GM12878 (cell line): ENCODE data around the gene MINDY3. TPM values are rescaled to one million over a fixed set of nuclear protein-coding genes. Genes with fewer than 3 reads are reported as not detected.

Source experiments
- ATAC-seq: fragments of 200-7000 bp; cut with Tn5 transposase; 3 replicates; pipeline ENCODE4 v1.9.1; 2020; ENCODE audit warnings: mild to moderate bottlenecking, moderate library complexity
- BruUV-seq: library from RNA; stranded (reverse); fragments of 400-500 nt; replicated peaks from 2 replicates; lab custom pipeline; 2021; lab: Mats Ljungman, UMichigan
- CTCF ChIA-PET: fragments of 300-600 bp; sonication (Branson Sonifier 250); formaldehyde crosslinking; extraction: SDS; loops from one replicate; lab custom pipeline; 2021; ENCODE audit warnings: inconsistent platforms; lab: Yijun Ruan, JAX
- POLR2A ChIA-PET: fragments of 350-600 bp; formaldehyde crosslinking; extraction: SDS; loops from one replicate; lab custom pipeline; 2021; ENCODE audit warnings: inconsistent platforms; lab: Charles Lee
- RAD21 ChIA-PET: fragments of 300-600 bp; sonication (Branson Sonifier 250); formaldehyde crosslinking; loops from one replicate; lab custom pipeline; 2023; ENCODE audit warnings: antibody characterized with exemption; ENCODE audit not compliant: unreplicated experiment; lab: Charles Lee
- SMC1A ChIA-PET: fragments of 300-600 bp; sonication (Branson Sonifier 250); formaldehyde crosslinking; loops from one replicate; lab custom pipeline; 2023; ENCODE audit not compliant: unreplicated experiment, uncharacterized antibody; lab: Charles Lee
- DNase-seq: peaks from one replicate; pipeline ENCODE4 v3.0.0-alpha.2; 2011; ENCODE audit warnings: low read depth, low spot score
- FAIRE-seq: peaks from 3 replicates; lab custom pipeline; 2011; peaks lifted over from hg19 to GRCh38; lab: Jason Lieb, UNC
- H2AFZ ChIP-seq: 2 replicates; pipeline ENCODE4 v1.6.0; 2011; ENCODE audit warnings: low read depth, low read length, control low read depth; ENCODE audit not compliant: control insufficient read depth
- H3K27ac ChIP-seq: 2 replicates; pipeline ENCODE4 v1.5.1; 2011; ENCODE audit warnings: control low read depth; ENCODE audit not compliant: control insufficient read depth, insufficient read depth
- H3K27me3 ChIP-seq, 2 experiments: replicated peaks in 1 of 2; 2 replicates each; pipeline versions ENCODE4 v1.6.0 to v1.6.1; 2011; ENCODE audit warnings: low read length in 1 of 2; ENCODE audit not compliant: control insufficient read depth in 2 of 2, insufficient read depth in 2 of 2
- H3K36me3 ChIP-seq, 2 experiments: 2 replicates each; pipeline ENCODE4 v1.5.1; 2011; ENCODE audit warnings: low read length in 1 of 2; ENCODE audit not compliant: control insufficient read depth in 2 of 2, insufficient read depth in 2 of 2
- H3K4me1 ChIP-seq: 2 replicates; pipeline ENCODE4 v1.6.1; 2011; ENCODE audit warnings: mild to moderate bottlenecking, low read length, moderate library complexity, mixed read lengths; ENCODE audit not compliant: control insufficient read depth, insufficient read depth
- H3K4me2 ChIP-seq: 2 replicates; pipeline ENCODE4 v1.6.0; 2011; ENCODE audit warnings: control low read depth; ENCODE audit not compliant: control insufficient read depth, insufficient read depth
- H3K4me3 ChIP-seq: fragments of 200-600 bp; sonication (generic); 2 replicates; pipeline ENCODE4 v1.5.1; 2016
- H3K79me2 ChIP-seq: 2 replicates; pipeline ENCODE4 v1.6.0; 2011; ENCODE audit warnings: low read length; ENCODE audit not compliant: control insufficient read depth, insufficient read depth
- H3K9ac ChIP-seq: 2 replicates; pipeline ENCODE4 v1.8.0; 2011; ENCODE audit warnings: low read length, control low read depth, mixed read lengths; ENCODE audit not compliant: control insufficient read depth, insufficient read depth
- H3K9me3 ChIP-seq: replicated peaks from 3 replicates; pipeline ENCODE4 v1.5.1; 2011; ENCODE audit warnings: mild to moderate bottlenecking, low read length; ENCODE audit not compliant: control insufficient read depth, insufficient read depth
- H4K20me1 ChIP-seq: 2 replicates; pipeline ENCODE4 v1.6.0; 2011; ENCODE audit not compliant: control insufficient read depth, insufficient read depth
- ASH2L ChIP-seq: fragments of 300-600, 200-600 bp; sonication (generic); IDR thresholded peaks from 2 replicates; pipeline ENCODE4 v1.6.1; 2017; ENCODE audit warnings: low read depth, mild to moderate bottlenecking, borderline replicate concordance
- BACH1 ChIP-seq: fragments of 450-650 bp; IDR thresholded peaks from 2 replicates; pipeline ENCODE4 v1.6.1; 2017; ENCODE audit warnings: mild to moderate bottlenecking, borderline replicate concordance
- CEBPB ChIP-seq, 2 experiments: fragments of 150-350 bp in 1 of 2; IDR thresholded peaks; 2 replicates each; pipeline ENCODE4 v1.6.1; 2012 to 2014; ENCODE audit warnings: low read depth in 2 of 2, low read length in 2 of 2, borderline replicate concordance in 1 of 2, inconsistent platforms in 1 of 2
- FOS ChIP-seq: IDR thresholded peaks from 3 replicates; pipeline ENCODE4 v1.6.1; 2011; ENCODE audit warnings: borderline replicate concordance; ENCODE audit not compliant: insufficient read length; ENCODE audit errors: extremely low read depth
- HCFC1 ChIP-seq: fragments of 150-350 bp; IDR thresholded peaks from 2 replicates; pipeline ENCODE4 v1.6.1; 2014; ENCODE audit warnings: low read length
- HDAC6 ChIP-seq: fragments of 200-600 bp; sonication (generic); IDR thresholded peaks from one replicate; pipeline ENCODE4 v1.8.0; 2017; ENCODE audit warnings: antibody characterized with exemption; ENCODE audit not compliant: unreplicated experiment
- JUNB ChIP-seq: IDR thresholded peaks from 2 replicates; pipeline ENCODE4 v1.6.1; 2016; ENCODE audit warnings: antibody characterized with exemption, mild to moderate bottlenecking
- KDM1A ChIP-seq: fragments of 200-600 bp; sonication (generic); IDR thresholded peaks from 2 replicates; pipeline ENCODE4 v1.6.1; 2016; ENCODE audit warnings: borderline replicate concordance
- MAX ChIP-seq: IDR thresholded peaks from 2 replicates; pipeline ENCODE4 v1.6.1; 2012; ENCODE audit warnings: low read depth, low read length, improper control_type of control experiment
- MEF2A ChIP-seq: IDR thresholded peaks from 2 replicates; pipeline ENCODE4 v1.6.1; 2011; ENCODE audit warnings: low read depth, mild to moderate bottlenecking, low read length, moderate library complexity; ENCODE audit not compliant: insufficient read depth
- MYB ChIP-seq: fragments of 150-350 bp; IDR thresholded peaks from 2 replicates; pipeline ENCODE4 v1.6.1; 2014; ENCODE audit warnings: mild to moderate bottlenecking, low read depth, low read length, borderline replicate concordance
- POLR2AphosphoS2 ChIP-seq: IDR thresholded peaks from 2 replicates; pipeline ENCODE4 v1.6.1; 2011; ENCODE audit warnings: low read depth, mild to moderate bottlenecking, low read length, improper control_type of control experiment, moderate library complexity
- POLR2AphosphoS5 ChIP-seq: IDR thresholded peaks from 2 replicates; pipeline ENCODE4 v1.6.1; 2011; ENCODE audit warnings: mild to moderate bottlenecking, low read length, inconsistent platforms
- RAD51 ChIP-seq: fragments of 450-650 bp; IDR thresholded peaks from 2 replicates; pipeline ENCODE4 v1.6.1; 2016; ENCODE audit warnings: moderate library complexity, mild to moderate bottlenecking, inconsistent platforms
- SMAD1 ChIP-seq: fragments of 450-650 bp; IDR thresholded peaks from 2 replicates; pipeline ENCODE4 v1.6.1; 2018; ENCODE audit warnings: mild to moderate bottlenecking, low read depth; ENCODE audit not compliant: partially characterized antibody
- TCF12 ChIP-seq: IDR thresholded peaks from 2 replicates; pipeline ENCODE4 v1.6.1; 2011; ENCODE audit warnings: low read depth, mild to moderate bottlenecking, low read length
- ZZZ3 ChIP-seq: IDR thresholded peaks from 2 replicates; pipeline ENCODE4 v1.6.1; 2011; ENCODE audit warnings: low read depth; ENCODE audit not compliant: control insufficient read depth, insufficient read length
- WGBS: methylation state at CpG from one replicate; pipeline ENCODE4 v1.1.6; 2016; ENCODE audit warnings: low lambda C conversion rate; ENCODE audit not compliant: insufficient replicate concordance, insufficient coverage; ENCODE audit errors: missing lambda C conversion rate; 5-methylcytosine and 5-hydroxymethylcytosine counted together
- in situ Hi-C: fragments of 300-500 bp; cut with MboI; formaldehyde crosslinking; loops from 9 replicates; pipeline ENCODE4 v1.14.3; 2018; ENCODE audit warnings: mixed read lengths
- intact Hi-C: fragments of 100-400 bp; cut with micrococcal nuclease; formaldehyde crosslinking; loops from one replicate; pipeline ENCODE4 v1.14.2; 2022; ENCODE audit not compliant: unreplicated experiment
- polyA plus RNA-seq, 11 experiments: library from polyadenylated mRNA; depleted of rRNA in 4 of 11; unstranded in 6 of 11; stranded (reverse) in 5 of 11; fragments of >200 nt; fragmentation: Nextera tagmentation in 4 of 11; fragmentation: Illumina TruSeq in 1 of 11; extraction: Ambion mirVana in 4 of 11; extraction: Trizol in 1 of 11; gene quantifications; 1 replicate in 1 of 11; 2 replicates in 10 of 11; pipeline versions ENCODE4 v1.2.1 to v1.2.3, GENCODE V29; 2011 to 2016; ENCODE audit warnings: inconsistent platforms in 2 of 11, missing spikeins in 2 of 11, low read depth in 1 of 11
- total RNA-seq, 4 experiments: library from RNA; depleted of rRNA in 3 of 4; stranded (reverse); fragments of >200 nt in 3 of 4; fragmentation: Illumina TruSeq in 1 of 4; extraction: Trizol in 1 of 4; gene quantifications; 2 replicates each; pipeline versions ENCODE4 v1.2.1 to v1.2.3, GENCODE V29; 2013 to 2021
- TF ChIP-seq, protein P1 (sequence below): fragments of 450-650 bp; IDR thresholded peaks from 2 replicates; pipeline ENCODE4 v1.6.1; 2016; ENCODE audit warnings: mild to moderate bottlenecking, moderate library complexity, borderline replicate concordance
- TF ChIP-seq, protein P2 (sequence below): fragments of 450-650 bp; IDR thresholded peaks from 2 replicates; pipeline ENCODE4 v1.6.1; 2017; ENCODE audit warnings: mild to moderate bottlenecking, low read depth, inconsistent platforms; ENCODE audit not compliant: poor library complexity, severe bottlenecking

The MINDY3 gene
- total and polyA plus RNA-seq, 10 of the 15 experiments (the other 5 are each of a cell fraction or from before 2014, with no cell fraction given), result 12.0 to 23.6 (median 15.7) TPM

DNA sequence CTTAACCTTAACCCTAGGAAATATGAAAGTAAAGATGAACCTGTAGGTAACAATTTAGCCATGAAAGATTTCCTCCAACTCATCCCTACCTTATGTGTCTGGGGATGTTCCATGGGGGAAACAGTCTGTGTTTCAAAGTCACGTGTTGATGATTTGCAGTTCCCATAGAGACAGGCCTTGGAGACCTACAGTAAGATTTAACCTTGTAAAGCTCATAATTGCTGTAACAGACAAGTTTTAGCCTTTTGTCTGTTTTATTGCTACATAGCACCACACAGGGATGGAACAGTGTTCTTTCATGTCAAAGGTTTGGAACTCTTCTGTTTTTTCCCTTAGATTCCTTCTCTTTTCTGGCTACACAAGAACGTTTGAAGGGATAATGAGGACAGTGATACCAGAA is 105.4 kb downstream of the MINDY3 start:
- in situ Hi-C loops, result no loop called here
- no peak overlapping the region for H3K27ac ChIP-seq
- no TSS peak for BruUV-seq
- no peaks in the 10 kb centered on the region for H3K36me3 ChIP-seq
- H3K9me3 ChIP-seq, result no peaks in the 10 kb centered on the region
- no peak overlapping the region for H2AFZ ChIP-seq
- ChIA-PET SMC1A (no interaction called here), RAD21 (no interaction called here), POLR2A (no interaction called here), CTCF (no interaction called here)
- no peak overlapping the region for H3K4me3 ChIP-seq
- H4K20me1 ChIP-seq, result no peaks in the 10 kb centered on the region; the same call in 1 of the 2 replicates
- DNase-seq, result no peak
- H3K4me2 ChIP-seq, result no peak overlapping the region
- no peak overlapping the region for H3K9ac ChIP-seq
- no peak for FAIRE-seq
- 0% methylated on average over 2 of the region's 2 CpGs for WGBS
- H3K27me3 ChIP-seq, result no peaks in the 10 kb centered on the region; a peak in 1 of 4 replicates
- intact Hi-C loops, result no loop called here
- no peak for TF ChIP-seq KDM1A
- TF ChIP-seq ASH2L, result no peak
- TF ChIP-seq POLR2AphosphoS2, result no peak
- TF ChIP-seq SMAD1, result no peak
- TF ChIP-seq, protein P1, sequence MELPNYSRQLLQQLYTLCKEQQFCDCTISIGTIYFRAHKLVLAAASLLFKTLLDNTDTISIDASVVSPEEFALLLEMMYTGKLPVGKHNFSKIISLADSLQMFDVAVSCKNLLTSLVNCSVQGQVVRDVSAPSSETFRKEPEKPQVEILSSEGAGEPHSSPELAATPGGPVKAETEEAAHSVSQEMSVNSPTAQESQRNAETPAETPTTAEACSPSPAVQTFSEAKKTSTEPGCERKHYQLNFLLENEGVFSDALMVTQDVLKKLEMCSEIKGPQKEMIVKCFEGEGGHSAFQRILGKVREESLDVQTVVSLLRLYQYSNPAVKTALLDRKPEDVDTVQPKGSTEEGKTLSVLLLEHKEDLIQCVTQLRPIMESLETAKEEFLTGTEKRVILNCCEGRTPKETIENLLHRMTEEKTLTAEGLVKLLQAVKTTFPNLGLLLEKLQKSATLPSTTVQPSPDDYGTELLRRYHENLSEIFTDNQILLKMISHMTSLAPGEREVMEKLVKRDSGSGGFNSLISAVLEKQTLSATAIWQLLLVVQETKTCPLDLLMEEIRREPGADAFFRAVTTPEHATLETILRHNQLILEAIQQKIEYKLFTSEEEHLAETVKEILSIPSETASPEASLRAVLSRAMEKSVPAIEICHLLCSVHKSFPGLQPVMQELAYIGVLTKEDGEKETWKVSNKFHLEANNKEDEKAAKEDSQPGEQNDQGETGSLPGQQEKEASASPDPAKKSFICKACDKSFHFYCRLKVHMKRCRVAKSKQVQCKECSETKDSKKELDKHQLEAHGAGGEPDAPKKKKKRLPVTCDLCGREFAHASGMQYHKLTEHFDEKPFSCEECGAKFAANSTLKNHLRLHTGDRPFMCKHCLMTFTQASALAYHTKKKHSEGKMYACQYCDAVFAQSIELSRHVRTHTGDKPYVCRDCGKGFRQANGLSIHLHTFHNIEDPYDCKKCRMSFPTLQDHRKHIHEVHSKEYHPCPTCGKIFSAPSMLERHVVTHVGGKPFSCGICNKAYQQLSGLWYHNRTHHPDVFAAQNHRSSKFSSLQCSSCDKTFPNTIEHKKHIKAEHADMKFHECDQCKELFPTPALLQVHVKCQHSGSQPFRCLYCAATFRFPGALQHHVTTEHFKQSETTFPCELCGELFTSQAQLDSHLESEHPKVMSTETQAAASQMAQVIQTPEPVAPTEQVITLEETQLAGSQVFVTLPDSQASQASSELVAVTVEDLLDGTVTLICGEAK, result no peak
- no peak for TF ChIP-seq HCFC1
- TF ChIP-seq BACH1, result no peak
- TF ChIP-seq HDAC6, result no peak
- no peak for TF ChIP-seq MEF2A
- no peak for TF ChIP-seq FOS
- no peak for TF ChIP-seq CEBPB (IDR thresholded peaks at IDR 0.05; ENCODE audit: borderline replicate concordance in 1 of 2, low read depth in 2 of 2, low read length in 2 of 2)
- TF ChIP-seq, protein P2, sequence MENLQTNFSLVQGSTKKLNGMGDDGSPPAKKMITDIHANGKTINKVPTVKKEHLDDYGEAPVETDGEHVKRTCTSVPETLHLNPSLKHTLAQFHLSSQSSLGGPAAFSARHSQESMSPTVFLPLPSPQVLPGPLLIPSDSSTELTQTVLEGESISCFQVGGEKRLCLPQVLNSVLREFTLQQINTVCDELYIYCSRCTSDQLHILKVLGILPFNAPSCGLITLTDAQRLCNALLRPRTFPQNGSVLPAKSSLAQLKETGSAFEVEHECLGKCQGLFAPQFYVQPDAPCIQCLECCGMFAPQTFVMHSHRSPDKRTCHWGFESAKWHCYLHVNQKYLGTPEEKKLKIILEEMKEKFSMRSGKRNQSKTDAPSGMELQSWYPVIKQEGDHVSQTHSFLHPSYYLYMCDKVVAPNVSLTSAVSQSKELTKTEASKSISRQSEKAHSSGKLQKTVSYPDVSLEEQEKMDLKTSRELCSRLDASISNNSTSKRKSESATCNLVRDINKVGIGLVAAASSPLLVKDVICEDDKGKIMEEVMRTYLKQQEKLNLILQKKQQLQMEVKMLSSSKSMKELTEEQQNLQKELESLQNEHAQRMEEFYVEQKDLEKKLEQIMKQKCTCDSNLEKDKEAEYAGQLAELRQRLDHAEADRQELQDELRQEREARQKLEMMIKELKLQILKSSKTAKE, result no peak
- no peak for TF ChIP-seq RAD51
- TF ChIP-seq MYB, result no peak
- TF ChIP-seq POLR2AphosphoS5, result no peak
- no peak for TF ChIP-seq ZZZ3
- TF ChIP-seq TCF12, result no peak
- no peak for TF ChIP-seq MAX
- TF ChIP-seq JUNB, result no peak
- no peaks in the 10 kb centered on the region for H3K4me1 ChIP-seq
- no peak for ATAC-seq
- H3K79me2 ChIP-seq, result no peaks in the 10 kb centered on the region
